OCI-LY7 (cell line): Measurements from ENCODE around the gene PCNT. TPM values are rescaled to one million over a fixed set of nuclear protein-coding genes. Genes with fewer than 3 reads are reported as not detected.

Experiments
- BruUV-seq: library from RNA; stranded (reverse); fragments of 400-500 nt; replicated peaks from 2 replicates; lab custom pipeline; 2021; lab: Mats Ljungman, UMichigan
- CTCF ChIA-PET: fragments of 300-600 bp; sonication (Branson Sonifier 250); formaldehyde crosslinking; loops from one replicate; lab custom pipeline; 2022; ENCODE audit warnings: antibody characterized with exemption; ENCODE audit not compliant: unreplicated experiment; lab: Charles Lee
- POLR2A ChIA-PET: fragments of 300-600 bp; sonication (Branson Sonifier 250); formaldehyde crosslinking; loops from one replicate; lab custom pipeline; 2022; ENCODE audit warnings: antibody characterized with exemption; lab: Charles Lee
- DNase-seq: peaks from one replicate; pipeline ENCODE4 v3.0.0-alpha.2; 2015; ENCODE audit warnings: low spot score
- H2AFZ ChIP-seq: fragments of 200-600 bp; sonication (generic), shearing (Covaris generic); 2 replicates; pipeline ENCODE4 v1.6.1; 2014; ENCODE audit warnings: mild to moderate bottlenecking, antibody characterized with exemption, low read length, moderate library complexity
- H3K27ac ChIP-seq: fragments of 200-600 bp; sonication (generic); 2 replicates; pipeline ENCODE4 v1.5.1; 2014; ENCODE audit warnings: mixed run types, low read depth, mild to moderate bottlenecking, moderate library complexity, low read length, inconsistent platforms; ENCODE audit not compliant: poor library complexity, severe bottlenecking
- H3K36me3 ChIP-seq: fragments of 200-600 bp; sonication (generic); 2 replicates; pipeline ENCODE4 v1.6.1; 2014; ENCODE audit warnings: mild to moderate bottlenecking, antibody characterized with exemption, low read length, moderate library complexity, mixed read lengths; ENCODE audit not compliant: insufficient read depth
- H3K4me1 ChIP-seq: fragments of 200-600 bp; sonication (generic); 2 replicates; pipeline ENCODE4 v1.5.1; 2014; ENCODE audit warnings: mild to moderate bottlenecking, low read length; ENCODE audit not compliant: insufficient read depth, poor library complexity, severe bottlenecking
- H3K4me2 ChIP-seq: fragments of 200-600 bp; sonication (generic); 2 replicates; pipeline ENCODE4 v1.6.1; 2014; ENCODE audit warnings: mild to moderate bottlenecking, low read length
- H3K4me3 ChIP-seq: fragments of 200-600 bp; sonication (generic); 2 replicates; pipeline ENCODE4 v1.5.1; 2014; ENCODE audit warnings: mild to moderate bottlenecking, low read depth, low read length; ENCODE audit not compliant: poor library complexity, severe bottlenecking
- H3K79me2 ChIP-seq: fragments of 200-600 bp; sonication (generic); 2 replicates; pipeline ENCODE4 v1.6.1; 2016; ENCODE audit warnings: low read depth, mild to moderate bottlenecking, low read length, moderate library complexity, mixed read lengths; ENCODE audit not compliant: insufficient read depth
- H3K9me2 ChIP-seq: fragments of 200-600 bp; sonication (generic); 2 replicates; pipeline ENCODE4 v1.6.1; 2016; ENCODE audit warnings: mild to moderate bottlenecking, low read length, mixed read lengths; ENCODE audit not compliant: insufficient read depth
- H3K9me3 ChIP-seq: fragments of 200-600 bp; sonication (generic); 2 replicates; pipeline ENCODE4 v1.6.1; 2014; ENCODE audit warnings: mild to moderate bottlenecking, mixed run types, low read length, mixed read lengths
- H4K20me1 ChIP-seq: fragments of 200-600 bp; sonication (generic); 2 replicates; pipeline ENCODE4 v1.6.1; 2014; ENCODE audit warnings: mild to moderate bottlenecking, antibody characterized with exemption, low read length, moderate library complexity, mixed read lengths; ENCODE audit not compliant: insufficient read depth
- CTCF ChIP-seq: fragments of 200-600 bp; sonication (generic); conservative IDR thresholded peaks from 2 replicates; pipeline ENCODE4 v1.5.1; 2014; ENCODE audit warnings: mild to moderate bottlenecking, antibody characterized with exemption, low read length, moderate library complexity, mixed read lengths
- EZH2phosphoT487 ChIP-seq: fragments of 200-600 bp; sonication (generic); IDR thresholded peaks from 2 replicates; pipeline ENCODE4 v1.6.1; 2018; ENCODE audit warnings: low read depth, borderline replicate concordance, mild to moderate bottlenecking, mixed run types, antibody characterized with exemption, low read length, moderate library complexity, mixed read lengths
- intact Hi-C: fragments of 100-400 bp; cut with micrococcal nuclease; formaldehyde crosslinking; loops from one replicate; pipeline ENCODE4 v1.10.0; 2022; ENCODE audit not compliant: unreplicated experiment
- total RNA-seq, 2 experiments: library from RNA; depleted of rRNA in 1 of 2; stranded (reverse); fragments of >200 nt in 1 of 2; shearing (Covaris generic) in 1 of 2; gene quantifications; 2 replicates each; pipeline ENCODE4 v1.2.3, GENCODE V29; 2014 to 2022

Gene PCNT
- total RNA-seq, 2 experiments from 2014 or later = 48.4 to 84.1 TPM

GRCh38 chr21:46404306-46404705, 80.3 kb downstream of the PCNT start:
- no peak overlapping the region for H3K27ac ChIP-seq
- no peak for DNase-seq
- no peaks in the 10 kb centered on the region for H3K9me2 ChIP-seq
- TF ChIP-seq EZH2phosphoT487 = no peak
- no peak for TF ChIP-seq CTCF
- intact Hi-C loops = no loop called here
- no peaks in the 10 kb centered on the region for H4K20me1 ChIP-seq
- H3K4me2 ChIP-seq = no peak overlapping the region
- H3K9me3 ChIP-seq = no peaks in the 10 kb centered on the region
- H3K79me2 ChIP-seq = no peaks in the 10 kb centered on the region
- no peak overlapping the region for H3K4me3 ChIP-seq
- no peaks in the 10 kb centered on the region for H3K4me1 ChIP-seq
- no TSS peak for BruUV-seq
- ChIA-PET CTCF (interaction anchor here (0.6 kb wide), 1 partner anchor 124 kb away, joined by 3 read pairs; no protein-coding TSS in a partner anchor), POLR2A (no interaction called here)
- H3K36me3 ChIP-seq = peaks cover 77% of the 10 kb centered on the region
- H2AFZ ChIP-seq = no peak overlapping the region

DNA sequence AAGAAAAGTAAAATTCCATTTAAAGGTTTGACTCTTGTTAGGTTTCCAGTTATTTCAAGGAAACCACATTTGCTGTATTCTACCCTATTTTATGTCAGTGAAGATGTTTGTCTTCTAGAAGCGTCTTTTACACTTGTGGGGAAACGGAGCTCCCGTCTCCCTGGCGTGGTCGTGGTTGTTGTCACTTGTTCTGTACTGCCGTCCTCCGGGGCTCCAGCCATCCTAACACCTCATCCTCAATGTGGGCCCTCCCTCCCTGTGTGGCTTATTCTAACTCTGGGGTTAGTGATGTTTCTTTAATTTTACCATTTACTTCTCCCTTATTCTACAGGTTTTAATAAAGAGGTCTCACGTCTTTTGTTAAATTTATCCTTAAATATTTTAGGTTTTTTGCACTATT, 82.0 kb downstream of the PCNT start:
- no peaks in the 10 kb centered on the region for H4K20me1 ChIP-seq
- no peak overlapping the region for H3K27ac ChIP-seq
- H3K4me3 ChIP-seq = no peak overlapping the region
- DNase-seq = no peak
- TF ChIP-seq EZH2phosphoT487 = no peak
- no peak for TF ChIP-seq CTCF
- POLR2A ChIA-PET = interaction anchor here (1.0 kb wide), 1 partner anchor 95 kb away, joined by 3 read pairs; no protein-coding TSS in a partner anchor
- CTCF ChIA-PET = no interaction called here
- H3K36me3 ChIP-seq = peaks cover 77% of the 10 kb centered on the region
- intact Hi-C loops = no loop called here
- no TSS peak for BruUV-seq
- H3K4me2 ChIP-seq = no peak overlapping the region
- no peaks in the 10 kb centered on the region for H3K9me2 ChIP-seq
- no peaks in the 10 kb centered on the region for H3K79me2 ChIP-seq
- H3K9me3 ChIP-seq = no peaks in the 10 kb centered on the region
- no peak overlapping the region for H2AFZ ChIP-seq
- H3K4me1 ChIP-seq = no peaks in the 10 kb centered on the region

- CTCF ChIA-PET = no interaction called here
- Histone ChIP-seq H3K4me3 (no peak overlapping the region), H3K79me2 (no peaks in the 10 kb centered on the region), H3K36me3 (peaks cover 65% of the 10 kb centered on the region), H3K4me2 (no peak overlapping the region), H3K9me2 (no peaks in the 10 kb centered on the region), H3K4me1 (no peaks in the 10 kb centered on the region), H3K9me3 (no peaks in the 10 kb centered on the region), H2AFZ (no peak overlapping the region), H4K20me1 (no peaks in the 10 kb centered on the region), H3K27ac (no peak overlapping the region)
- POLR2A ChIA-PET = no interaction called here
- intact Hi-C loops = no loop called here
- TF ChIP-seq EZH2phosphoT487 = no peak
- no peak for TF ChIP-seq CTCF
- no TSS peak for BruUV-seq
- no peak for DNase-seq
Measured at GRCh38 chr21:46409641-46410406, 85.9 kb downstream of the PCNT start.
